ENCODE results near the gene TOR2A. TPM values are rescaled to one million over a fixed set of nuclear protein-coding genes. Genes with fewer than 3 reads are reported as not detected.

The TOR2A gene
- total RNA-seq, 1 donor from 2014 or later: 13.0 TPM

- peak overlapping the region; percentile 37 for H3K4me3 ChIP-seq (ENCODE audit: low read depth, low read length)
- no peak for DNase-seq (ENCODE audit: low read depth)
- TF ChIP-seq CTCF (conservative IDR thresholded peaks at IDR 0.05; ENCODE audit: low read depth, low read length): no peak
Observed at GRCh38 chr9:127741831-127742434, 6.8 kb upstream of the TOR2A start.

- no peak for DNase-seq (ENCODE audit: low read depth)
- H3K4me3 ChIP-seq (ENCODE audit: low read depth, low read length): no peak overlapping the region
- TF ChIP-seq CTCF (conservative IDR thresholded peaks at IDR 0.05; ENCODE audit: low read depth, low read length): no peak
Observed at GRCh38 chr9:127739614-127740330, 4.7 kb upstream of the TOR2A start.

GRCh38 chr9:127738666-127739065 lies 3.6 kb upstream of the TOR2A start:
- DNase-seq (ENCODE audit: low read depth): no peak
- H3K4me3 ChIP-seq (ENCODE audit: low read depth, low read length): no peak overlapping the region
- TF ChIP-seq CTCF (conservative IDR thresholded peaks at IDR 0.05; ENCODE audit: low read depth, low read length): no peak

- no peak for TF ChIP-seq CTCF (conservative IDR thresholded peaks at IDR 0.05; ENCODE audit: low read depth, low read length)
Observed at GRCh38 chr9:127735530-127736185, 564 bp upstream of the TOR2A start.

GRCh38 chr9:127734247-127734746 lies 797 bp downstream of the TOR2A start:
- no peak for DNase-seq (ENCODE audit: low read depth)
- TF ChIP-seq CTCF (conservative IDR thresholded peaks at IDR 0.05; ENCODE audit: low read depth, low read length): no peak
- H3K4me3 ChIP-seq (ENCODE audit: low read depth, low read length): peak overlapping the region; percentile 70

More at GRCh38 chr9:127735530-127736185, 564 bp upstream of the TOR2A start:
- H3K4me3 ChIP-seq (ENCODE audit: low read depth, low read length): no peak overlapping the region
- no peak for DNase-seq (ENCODE audit: low read depth)

- H3K4me3 ChIP-seq (ENCODE audit: low read depth, low read length): no peak overlapping the region
- no peak for TF ChIP-seq CTCF (conservative IDR thresholded peaks at IDR 0.05; ENCODE audit: low read depth, low read length)
- DNase-seq (ENCODE audit: low read depth): no peak
Observed at GRCh38 chr9:127733614-127734013, 1.5 kb downstream of the TOR2A start.
